Fibroblast of villous mesenchyme (primary cell): Measurements from ENCODE around the gene LRPAP1. TPM values are rescaled to one million over a fixed set of nuclear protein-coding genes. Genes with fewer than 3 reads are reported as not detected.
A peak's percentile ranks its signal among the peaks of the same experiment; 100 is the strongest.
"Not testable (repeated sequence)": the region's sequence is repeated elsewhere in the genome, so short reads cannot be mapped to it uniquely, and the experiment has no call there.

ENCODE experiments used
- DNase-seq: peaks from one replicate; pipeline ENCODE4 v3.0.0-alpha.2; 2010; ENCODE audit warnings: low read depth
- H3K4me3 ChIP-seq: 2 replicates; pipeline ENCODE4 v1.5.1; 2011; ENCODE audit warnings: low read depth, mild to moderate bottlenecking, low read length
- total RNA-seq: library from RNA; depleted of rRNA; stranded (reverse); fragments of >200 nt; gene quantifications from 2 replicates; pipeline ENCODE4 v1.2.3, GENCODE V29; 2012

LRPAP1 gene
- total RNA-seq, 1 donor: 21.2 TPM

GRCh38 chr4:3557088-3557492, 24.9 kb upstream of the LRPAP1 start:
- not testable (repeated sequence) for H3K4me3 ChIP-seq
- peak; percentile 46 for DNase-seq

GRCh38 chr4:3556244-3556867, 24.1 kb upstream of the LRPAP1 start:
- not testable (repeated sequence) for DNase-seq, H3K4me3 ChIP-seq

- H3K4me3 ChIP-seq, DNase-seq: not testable (repeated sequence)
Observed at GRCh38 chr4:3555459-3556070, 23.3 kb upstream of the LRPAP1 start.

GRCh38 chr4:3551366-3551765, 19.1 kb upstream of the LRPAP1 start:
- not testable (repeated sequence) for DNase-seq, H3K4me3 ChIP-seq

DNA sequence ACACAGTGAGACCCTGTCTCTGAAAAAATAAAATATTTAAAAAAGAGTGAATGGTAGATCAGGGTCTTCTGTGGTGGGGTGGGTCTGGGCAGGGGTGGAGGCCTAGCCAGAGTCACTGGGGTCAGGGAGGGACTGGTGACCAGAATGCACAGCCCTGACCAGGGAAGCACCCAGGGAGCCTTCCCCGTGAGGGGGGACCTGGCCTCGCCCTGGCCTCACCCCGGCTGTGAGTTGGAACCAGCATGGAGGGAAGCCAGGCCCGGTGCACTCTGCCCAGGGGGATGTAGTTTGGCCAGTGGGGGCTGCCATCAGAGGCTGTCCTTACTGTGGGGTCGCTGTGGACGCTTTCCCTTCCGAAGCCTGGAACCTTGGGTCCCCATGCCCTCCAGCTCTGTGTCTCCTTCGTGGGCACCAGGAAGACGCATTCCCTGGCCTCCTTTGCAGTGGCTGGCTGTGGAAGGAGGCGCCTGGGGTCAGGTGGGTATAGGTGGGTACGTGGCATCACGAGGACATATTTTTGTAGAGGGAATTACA, 18.6 kb upstream of the LRPAP1 start:
- not testable (repeated sequence) for DNase-seq, H3K4me3 ChIP-seq

DNA sequence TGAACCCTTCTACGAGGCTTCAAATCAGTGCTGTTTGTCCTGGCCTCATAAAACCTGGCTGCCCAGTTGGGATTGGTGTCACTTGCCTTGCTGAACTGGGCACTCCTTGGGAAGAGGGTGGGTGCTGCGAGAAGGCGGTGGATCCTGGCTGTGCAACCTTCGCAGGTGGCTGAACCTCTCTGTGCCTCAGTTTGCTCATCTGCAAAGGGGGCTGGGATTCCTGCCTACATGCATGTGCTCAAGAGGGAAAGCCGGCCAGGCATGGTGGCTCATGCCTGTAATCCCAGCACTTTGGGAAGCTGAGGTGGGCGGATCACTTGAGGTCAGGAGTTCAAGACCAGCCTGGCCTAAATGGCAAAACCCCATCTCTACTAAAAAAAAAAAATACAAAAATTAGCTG, 17.8 kb upstream of the LRPAP1 start:
- not testable (repeated sequence) for H3K4me3 ChIP-seq, DNase-seq

- DNase-seq: not testable (repeated sequence)
Observed at GRCh38 chr4:3549694-3550001, 17.4 kb upstream of the LRPAP1 start.

GRCh38 chr4:3548991-3549693, 16.9 kb upstream of the LRPAP1 start:
- DNase-seq, H3K4me3 ChIP-seq: not testable (repeated sequence)

More at GRCh38 chr4:3549694-3550001, 17.4 kb upstream of the LRPAP1 start:
- H3K4me3 ChIP-seq: not testable (repeated sequence)

DNA sequence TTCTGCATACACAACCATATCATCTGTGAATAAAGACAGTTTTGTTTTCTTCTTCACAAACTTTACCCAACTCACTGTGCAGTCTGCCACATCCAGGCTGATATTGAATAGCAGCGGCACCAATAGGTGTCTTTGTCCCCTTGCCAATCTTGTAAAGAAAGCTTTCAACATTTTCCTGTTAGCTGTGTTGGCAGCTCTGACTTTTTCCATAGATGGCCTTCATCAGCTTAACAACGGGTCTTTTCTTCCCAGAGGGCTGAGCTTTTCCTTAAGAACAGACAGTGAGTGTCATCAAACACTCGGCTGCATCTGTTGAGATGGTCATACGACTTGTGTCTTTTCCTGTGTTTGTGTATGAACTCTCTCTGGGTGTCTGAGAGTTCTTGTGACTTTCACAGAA, 14.5 kb upstream of the LRPAP1 start:
- not testable (repeated sequence) for H3K4me3 ChIP-seq, DNase-seq

GRCh38 chr4:3545351-3545750, 13.1 kb upstream of the LRPAP1 start:
- DNase-seq, H3K4me3 ChIP-seq: not testable (repeated sequence)

DNA sequence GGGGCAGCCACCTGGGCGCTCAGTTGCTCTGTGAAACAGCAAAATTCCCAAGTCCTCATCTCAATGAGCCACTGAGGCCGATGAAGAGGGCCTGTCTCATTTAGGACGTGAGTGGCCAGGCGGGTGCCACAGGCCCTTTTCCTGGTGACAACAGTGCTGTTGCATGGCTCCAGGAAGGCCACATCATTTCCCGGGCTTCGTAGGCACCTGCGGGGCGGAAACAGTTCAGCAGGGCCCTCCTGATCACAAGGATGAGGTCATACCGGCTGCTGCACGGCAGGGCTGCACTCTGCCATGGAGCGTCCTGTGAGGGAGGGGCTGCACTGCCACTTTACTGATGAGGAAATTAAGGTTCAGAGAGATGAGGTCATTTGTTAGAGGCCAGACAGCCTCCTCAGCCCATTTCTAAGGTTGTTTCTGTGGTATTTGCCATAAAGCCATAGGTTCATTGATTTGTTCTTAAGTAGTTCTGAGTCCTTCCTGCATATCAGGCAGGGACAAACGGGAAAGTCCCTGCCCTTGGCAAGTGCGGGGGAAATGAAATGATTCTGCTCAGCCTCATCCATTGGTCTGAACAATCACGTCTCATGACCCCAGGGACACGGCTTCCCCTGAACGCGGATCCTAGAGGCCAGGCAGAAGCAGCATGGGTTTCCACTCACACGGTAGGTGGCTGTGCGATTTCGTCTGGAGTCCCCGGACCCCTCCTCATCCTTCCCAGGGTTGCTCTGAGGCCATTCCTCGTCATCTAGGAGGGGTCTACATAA, 12.2 kb upstream of the LRPAP1 start:
- DNase-seq: not testable (repeated sequence)

GRCh38 chr4:3543415-3543814, 11.2 kb upstream of the LRPAP1 start:
- not testable (repeated sequence) for DNase-seq, H3K4me3 ChIP-seq

More for the DNA sequence above, 12.2 kb upstream of the LRPAP1 start:
- H3K4me3 ChIP-seq: not testable (repeated sequence)

GRCh38 chr4:3538906-3539305, 6.7 kb upstream of the LRPAP1 start:
- DNase-seq, H3K4me3 ChIP-seq: not testable (repeated sequence)

- H3K4me3 ChIP-seq, DNase-seq: not testable (repeated sequence)
Observed at GRCh38 chr4:3535812-3536211, 3.6 kb upstream of the LRPAP1 start.
